Activated T-cell treated with anti-CD3 and anti-CD28 coated beads, Interleukin-2, amount 50 U/mL, for 4 hours (primary cell): Measurements from ENCODE around the gene PAPPA. TPM values are rescaled to one million over a fixed set of nuclear protein-coding genes. Genes with fewer than 3 reads are reported as not detected.

Experiments used
- ATAC-seq, 2 donors: fragments of 200-7000 bp; cut with Tn5 transposase; one replicate each; pipeline ENCODE4 v1.10.0; 2021
- DNase-seq: peaks from one replicate; pipeline ENCODE4 v3.0.0-alpha.2; 2020
- H3K27me3 Mint-ChIP-seq: one replicate; pipeline ENCODE4 v1.8.0; 2021; ENCODE audit warnings: low read depth, mixed read lengths
- H3K36me3 Mint-ChIP-seq: one replicate; pipeline ENCODE4 v1.8.0; 2022; ENCODE audit warnings: mixed read lengths; ENCODE audit not compliant: insufficient read depth
- H3K4me1 Mint-ChIP-seq: one replicate; pipeline ENCODE4 v1.8.0; 2021; ENCODE audit warnings: low read depth, mixed read lengths
- H3K4me3 Mint-ChIP-seq: one replicate; pipeline ENCODE4 v1.8.0; 2021; ENCODE audit warnings: mild to moderate bottlenecking, moderate library complexity, mixed read lengths
- H3K9me3 Mint-ChIP-seq: one replicate; pipeline ENCODE4 v1.8.0; 2021; ENCODE audit warnings: mixed read lengths
- total RNA-seq, 3 donors: library from RNA; stranded (reverse); gene quantifications; one replicate each; pipeline ENCODE4 v1.2.1, GENCODE V29; 2021

PAPPA gene
- total RNA-seq, 3 donors from 2014 or later, result 0.22 to 0.28 TPM; not detected in 1

DNA sequence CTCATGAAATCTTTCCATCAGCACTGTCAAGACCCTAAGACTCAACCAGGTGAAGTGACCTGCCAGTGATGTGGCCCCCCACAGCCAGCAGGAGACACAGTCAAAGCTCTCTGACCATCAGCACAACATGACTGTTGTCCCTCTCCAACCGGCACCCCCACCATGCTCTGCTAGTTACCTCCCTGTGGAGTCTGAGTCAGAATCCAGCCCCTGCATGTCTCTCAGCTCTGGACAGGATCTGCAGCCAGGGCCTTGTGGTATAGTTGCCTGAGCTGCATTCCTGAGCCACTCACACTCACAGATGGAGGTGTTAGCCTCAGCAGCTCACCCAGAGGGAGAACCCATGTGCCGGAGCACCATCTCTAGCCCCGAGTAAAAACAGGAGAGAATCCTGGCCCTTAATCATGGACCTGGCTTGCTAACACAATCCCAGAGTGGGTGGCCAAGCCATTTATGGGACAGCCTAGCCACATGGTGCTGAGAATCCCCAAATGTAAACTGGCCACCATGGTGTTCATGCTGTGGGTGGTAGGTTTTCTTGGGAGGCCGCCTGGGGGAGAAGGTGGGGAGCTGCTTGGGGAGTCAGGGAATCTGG, 237.8 kb downstream of the PAPPA start:
- ATAC-seq, result no peak
- DNase-seq, result no peak
- Mint-ChIP-seq H3K4me3 (no peak overlapping the region), H3K4me1 (no peaks in the 10 kb centered on the region), H3K36me3 (peaks cover 6% of the 10 kb centered on the region), H3K27me3 (no peaks in the 10 kb centered on the region), H3K9me3 (peaks cover 3% of the 10 kb centered on the region)

GRCh38 chr9:116393198-116393597, 239.6 kb downstream of the PAPPA start:
- Mint-ChIP-seq H3K4me1 (no peaks in the 10 kb centered on the region), H3K9me3 (peaks cover 3% of the 10 kb centered on the region), H3K4me3 (no peak overlapping the region), H3K36me3 (peaks cover 8% of the 10 kb centered on the region), H3K27me3 (no peaks in the 10 kb centered on the region)
- DNase-seq (no peak), ATAC-seq (no peak)

DNA sequence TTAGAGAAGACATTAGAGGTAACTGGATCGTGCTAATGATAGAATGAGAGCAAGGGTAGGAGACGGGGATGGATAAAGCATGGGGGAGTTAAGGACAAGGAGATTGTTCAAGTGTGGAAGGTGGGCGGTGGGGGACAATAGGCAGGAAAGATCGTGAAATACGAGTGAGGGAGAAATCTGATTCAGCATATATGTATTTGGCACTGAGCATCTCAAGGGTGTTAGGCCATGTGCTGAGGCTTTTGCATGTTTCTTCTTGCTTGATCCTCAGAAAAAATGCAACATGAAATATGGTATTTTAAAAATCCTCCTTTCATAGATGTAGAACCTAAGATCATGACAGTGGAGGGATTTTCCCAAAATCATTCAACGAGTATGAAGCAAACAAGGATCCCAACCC, 240.5 kb downstream of the PAPPA start:
- DNase-seq, result no peak
- no peak for ATAC-seq
- peaks cover 8% of the 10 kb centered on the region for H3K36me3 Mint-ChIP-seq
- H3K4me3 Mint-ChIP-seq, result no peak overlapping the region
- no peaks in the 10 kb centered on the region for H3K27me3 Mint-ChIP-seq
- H3K9me3 Mint-ChIP-seq, result peaks cover 3% of the 10 kb centered on the region
- H3K4me1 Mint-ChIP-seq, result no peaks in the 10 kb centered on the region

- Mint-ChIP-seq H3K9me3 (peaks cover 3% of the 10 kb centered on the region), H3K27me3 (no peaks in the 10 kb centered on the region), H3K4me1 (no peaks in the 10 kb centered on the region), H3K4me3 (no peak overlapping the region), H3K36me3 (peaks cover 8% of the 10 kb centered on the region)
- ATAC-seq (no peak), DNase-seq (no peak)
These were observed 241.5 kb downstream of the PAPPA start for GRCh38 chr9:116394894-116395698.

DNA sequence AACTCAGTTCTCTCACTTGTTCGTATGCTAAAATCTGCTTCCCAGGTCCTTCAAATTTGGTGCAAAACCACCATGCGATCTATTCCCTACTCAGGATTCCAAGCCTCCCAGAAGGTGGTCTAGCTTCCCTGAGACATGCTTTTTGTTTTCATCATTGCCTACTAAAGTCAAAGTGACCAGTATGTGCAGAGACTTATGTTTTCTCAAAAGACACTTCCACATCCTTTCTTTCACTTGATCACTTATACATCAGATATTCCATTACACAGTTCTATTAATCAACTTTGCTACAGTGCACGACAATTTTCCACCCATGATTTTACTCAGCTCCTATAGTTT, 242.1 kb downstream of the PAPPA start:
- Mint-ChIP-seq H3K27me3 (no peaks in the 10 kb centered on the region), H3K36me3 (peaks cover 8% of the 10 kb centered on the region), H3K9me3 (peaks cover 3% of the 10 kb centered on the region), H3K4me3 (no peak overlapping the region), H3K4me1 (no peaks in the 10 kb centered on the region)
- ATAC-seq, result no peak
- DNase-seq, result no peak

- no peaks in the 10 kb centered on the region for H3K27me3 Mint-ChIP-seq
- no peaks in the 10 kb centered on the region for H3K36me3 Mint-ChIP-seq
- H3K9me3 Mint-ChIP-seq, result no peaks in the 10 kb centered on the region
- no peak for DNase-seq
- no peak overlapping the region for H3K4me3 Mint-ChIP-seq
- no peak for ATAC-seq
- no peaks in the 10 kb centered on the region for H3K4me1 Mint-ChIP-seq
These were observed 249.6 kb downstream of the PAPPA start for GRCh38 chr9:116403171-116403570.

DNA sequence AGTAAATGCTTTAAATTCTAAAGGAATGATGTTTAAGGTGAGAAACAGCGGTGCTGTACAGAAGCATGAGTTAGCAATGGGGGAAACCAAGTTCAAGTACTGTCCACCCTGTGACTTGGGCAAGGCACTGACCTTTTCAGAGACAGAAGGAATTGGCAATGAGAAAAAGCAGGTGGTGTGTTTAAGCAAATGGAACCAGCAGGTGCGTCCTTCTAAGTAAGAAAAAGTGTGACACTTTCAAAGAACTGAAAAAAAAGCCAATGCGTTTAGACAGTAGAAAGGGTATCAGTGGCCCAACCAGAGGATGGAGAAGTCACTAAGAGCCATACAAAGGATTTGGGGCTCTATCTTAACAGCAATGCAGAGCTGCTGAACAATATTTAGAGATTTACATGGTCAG, 250.6 kb downstream of the PAPPA start:
- ATAC-seq, result no peak
- Mint-ChIP-seq H3K9me3 (no peaks in the 10 kb centered on the region), H3K4me3 (no peak overlapping the region), H3K27me3 (no peaks in the 10 kb centered on the region), H3K4me1 (no peaks in the 10 kb centered on the region), H3K36me3 (no peaks in the 10 kb centered on the region)
- no peak for DNase-seq

DNA sequence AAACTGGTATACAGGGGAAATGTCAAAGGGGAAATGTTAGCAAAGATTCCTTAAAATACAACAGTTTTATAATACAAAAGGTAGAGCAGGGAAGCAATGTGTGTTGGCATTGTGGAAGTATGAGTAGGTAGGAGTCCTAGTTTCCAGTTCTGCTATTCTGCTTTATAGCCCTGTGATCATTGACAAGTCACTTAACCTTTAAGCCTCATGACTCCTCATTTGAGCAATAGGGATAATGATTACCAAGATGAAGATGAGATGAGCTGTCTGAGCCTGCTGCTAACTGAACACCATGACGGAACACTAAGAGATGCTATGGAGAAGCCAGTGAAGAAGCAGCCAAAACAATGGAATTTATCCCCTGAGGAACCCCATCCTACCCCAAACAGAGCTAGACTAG, 251.7 kb downstream of the PAPPA start:
- no peaks in the 10 kb centered on the region for H3K4me1 Mint-ChIP-seq
- no peak overlapping the region for H3K4me3 Mint-ChIP-seq
- no peaks in the 10 kb centered on the region for H3K9me3 Mint-ChIP-seq
- ATAC-seq (no peak), DNase-seq (no peak)
- H3K36me3 Mint-ChIP-seq, result peaks cover 3% of the 10 kb centered on the region
- no peaks in the 10 kb centered on the region for H3K27me3 Mint-ChIP-seq

DNA sequence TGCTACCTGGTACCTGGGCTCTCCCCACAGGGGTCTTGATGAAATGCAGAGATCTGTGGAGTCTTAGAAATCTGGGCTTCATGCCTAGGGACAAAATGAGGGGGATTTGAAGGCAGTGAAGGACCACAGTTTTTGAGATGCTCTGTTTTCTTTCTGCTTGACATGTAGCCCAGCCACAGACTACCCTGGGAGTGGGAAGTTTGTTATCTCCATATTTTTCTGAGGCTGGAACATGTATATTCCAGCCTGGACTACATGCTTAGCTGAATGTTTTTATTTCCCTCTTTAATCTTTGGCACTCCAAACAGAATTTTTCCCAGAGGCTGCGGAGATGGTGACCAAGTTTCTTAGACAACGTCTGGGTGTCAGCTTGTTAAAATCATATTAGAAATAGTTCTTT, 252.9 kb downstream of the PAPPA start:
- Mint-ChIP-seq H3K9me3 (no peaks in the 10 kb centered on the region), H3K4me1 (no peaks in the 10 kb centered on the region), H3K36me3 (peaks cover 4% of the 10 kb centered on the region), H3K27me3 (no peaks in the 10 kb centered on the region), H3K4me3 (no peak overlapping the region)
- DNase-seq, result no peak
- no peak for ATAC-seq

DNA sequence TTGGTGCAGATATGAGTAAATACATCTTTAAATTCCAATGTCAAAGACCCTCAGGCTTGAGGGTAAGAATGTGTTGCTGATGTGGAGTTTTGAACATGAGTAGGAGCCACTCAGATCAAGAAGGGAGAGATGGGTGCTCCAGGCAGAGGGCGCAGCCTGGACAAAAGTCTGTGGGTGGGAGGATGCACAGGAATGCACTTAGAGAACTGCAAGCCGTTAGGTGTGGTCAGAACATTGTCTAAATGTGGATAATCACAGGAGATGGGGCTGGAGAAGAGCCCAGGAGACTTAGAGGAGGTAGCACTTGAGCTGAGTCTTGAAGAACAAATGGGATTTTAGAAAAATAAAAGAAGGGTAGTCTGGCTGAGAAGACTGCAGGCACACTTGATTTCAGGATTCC, 255.5 kb downstream of the PAPPA start:
- no peaks in the 10 kb centered on the region for H3K9me3 Mint-ChIP-seq

DNA sequence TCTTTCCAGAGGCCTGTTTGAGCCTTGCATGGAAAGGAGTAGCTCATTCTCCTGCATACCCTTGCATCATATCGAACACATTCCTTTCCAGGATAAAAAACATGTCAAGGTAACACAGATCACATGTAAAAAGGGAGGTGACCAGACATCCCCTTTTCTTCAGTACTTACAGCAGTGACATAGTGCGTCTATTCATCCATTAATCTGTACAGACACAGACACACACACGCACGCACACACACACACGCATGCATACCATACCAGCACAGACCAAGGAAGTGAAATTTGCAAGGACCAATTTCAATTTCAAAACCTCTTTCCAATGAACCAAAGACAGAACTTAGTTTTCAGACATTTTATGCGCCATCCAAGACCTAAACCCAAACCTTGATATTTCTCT, 256.0 kb downstream of the PAPPA start:
- H3K36me3 Mint-ChIP-seq, result peaks cover 4% of the 10 kb centered on the region
- no peak for ATAC-seq
- H3K4me1 Mint-ChIP-seq, result no peaks in the 10 kb centered on the region
- no peak overlapping the region for H3K4me3 Mint-ChIP-seq
- H3K9me3 Mint-ChIP-seq, result no peaks in the 10 kb centered on the region
- H3K27me3 Mint-ChIP-seq, result no peaks in the 10 kb centered on the region
- DNase-seq, result no peak

More for the DNA sequence above, 255.5 kb downstream of the PAPPA start:
- Mint-ChIP-seq H3K36me3 (peaks cover 4% of the 10 kb centered on the region), H3K4me1 (no peaks in the 10 kb centered on the region), H3K4me3 (no peak overlapping the region), H3K27me3 (no peaks in the 10 kb centered on the region)
- ATAC-seq, result no peak
- DNase-seq, result no peak

DNA sequence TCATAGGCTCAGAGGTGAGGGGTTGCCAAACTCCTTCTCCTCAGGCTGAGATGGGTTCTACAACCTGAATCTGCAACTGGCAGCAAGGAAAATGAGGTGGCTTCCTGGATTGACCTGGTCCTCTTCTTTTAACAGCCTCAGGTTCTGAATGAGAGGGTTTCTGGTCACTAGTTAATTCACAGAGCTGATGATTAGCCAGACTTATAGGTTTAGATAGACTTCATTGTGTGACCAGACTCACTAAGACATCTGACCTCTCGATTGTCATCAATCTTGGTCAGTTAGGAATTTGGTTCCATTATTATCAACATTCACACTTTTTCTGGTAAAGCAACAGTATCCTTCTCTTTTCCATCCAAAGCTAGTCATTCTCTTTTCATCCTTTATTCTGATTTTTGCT, 257.9 kb downstream of the PAPPA start:
- Mint-ChIP-seq H3K4me1 (no peaks in the 10 kb centered on the region), H3K36me3 (peaks cover 4% of the 10 kb centered on the region), H3K4me3 (no peak overlapping the region), H3K9me3 (no peaks in the 10 kb centered on the region), H3K27me3 (no peaks in the 10 kb centered on the region)
- ATAC-seq, result no peak
- DNase-seq, result no peak

- Mint-ChIP-seq H3K9me3 (no peaks in the 10 kb centered on the region), H3K4me1 (no peaks in the 10 kb centered on the region), H3K4me3 (no peak overlapping the region), H3K27me3 (no peaks in the 10 kb centered on the region), H3K36me3 (peaks cover 9% of the 10 kb centered on the region)
- DNase-seq, result no peak
- ATAC-seq, result no peak
These were observed 260.8 kb downstream of the PAPPA start for GRCh38 chr9:116414374-116414773.

DNA sequence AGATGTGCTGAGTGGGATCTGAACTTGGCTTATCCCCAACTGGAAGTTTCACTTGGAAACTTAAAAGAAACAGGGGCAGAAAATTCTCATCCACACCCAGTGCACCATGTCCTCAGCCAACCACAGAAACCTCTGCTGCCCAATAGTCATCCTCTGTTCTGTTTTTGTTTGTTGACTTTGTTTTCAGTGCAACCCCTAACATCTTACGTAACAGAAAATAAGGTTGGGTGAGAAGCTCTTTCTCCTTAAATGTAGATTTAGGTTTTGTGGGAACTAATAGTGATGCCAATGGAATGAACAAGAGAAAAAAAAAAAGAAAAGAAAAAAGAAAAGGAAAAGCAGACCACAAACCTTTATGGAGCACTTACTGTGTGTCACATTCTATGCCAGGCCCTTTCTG, 262.8 kb downstream of the PAPPA start:
- DNase-seq (no peak), ATAC-seq (no peak)
- no peaks in the 10 kb centered on the region for H3K9me3 Mint-ChIP-seq
- no peak overlapping the region for H3K4me3 Mint-ChIP-seq
- no peaks in the 10 kb centered on the region for H3K27me3 Mint-ChIP-seq
- H3K36me3 Mint-ChIP-seq, result peaks cover 13% of the 10 kb centered on the region
- no peaks in the 10 kb centered on the region for H3K4me1 Mint-ChIP-seq

- H3K36me3 Mint-ChIP-seq, result peaks cover 13% of the 10 kb centered on the region
- H3K4me3 Mint-ChIP-seq, result no peak overlapping the region
- DNase-seq (no peak), ATAC-seq (no peak)
- no peaks in the 10 kb centered on the region for H3K27me3 Mint-ChIP-seq
- H3K4me1 Mint-ChIP-seq, result no peaks in the 10 kb centered on the region
- no peaks in the 10 kb centered on the region for H3K9me3 Mint-ChIP-seq
These were observed 263.9 kb downstream of the PAPPA start for GRCh38 chr9:116417464-116417863.
